Mucosa of descending colon (tissue), 3 donors: Measurements from ENCODE around the gene MYMK. TPM values are rescaled to one million over a fixed set of nuclear protein-coding genes. Genes with fewer than 3 reads are reported as not detected.

Experiments
- ATAC-seq: fragments of 200-7000 bp; cut with Tn5 transposase; one replicate; pipeline ENCODE4 v1.9.1; 2020; ENCODE audit warnings: mild to moderate bottlenecking, moderate library complexity
- DNase-seq, 3 donors: peaks; one replicate each; pipeline ENCODE4 v3.0.0-alpha.2; 2020
- H3K36me3 ChIP-seq: fragments of 200-600 bp; one replicate; pipeline ENCODE4 v1.8.0; 2021; ENCODE audit warnings: low read depth, mild to moderate bottlenecking
- H3K4me1 ChIP-seq: fragments of 200-600 bp; one replicate; pipeline ENCODE4 v1.8.0; 2021; ENCODE audit warnings: low read depth, mild to moderate bottlenecking
- H3K4me3 ChIP-seq: fragments of 200-600 bp; one replicate; pipeline ENCODE4 v1.8.0; 2021; ENCODE audit warnings: mild to moderate bottlenecking
- H3K9me3 ChIP-seq: fragments of 200-600 bp; one replicate; pipeline ENCODE4 v1.8.0; 2021; ENCODE audit warnings: mild to moderate bottlenecking
- CTCF ChIP-seq: fragments of 200-600 bp; IDR thresholded peaks from one replicate; pipeline ENCODE4 v1.8.0; 2022; ENCODE audit warnings: antibody characterized with exemption, mild to moderate bottlenecking
- intact Hi-C, 2 donors: fragments of 100-400 bp; cut with DNase I in 1 of 2; cut with micrococcal nuclease in 1 of 2; formaldehyde crosslinking; loops; one replicate each; pipeline versions ENCODE4 v1.11.0 to v1.11.1; 2022; cut with DNase I, micrococcal nuclease
- total RNA-seq, 3 donors: library from RNA; stranded (reverse); fragmentation: NEBNext Ultra II Directional in 2 of 3; extraction: Animal tissue kit (Norgen Biotek cat#: 25700) in 2 of 3; gene quantifications; one replicate each; pipeline versions ENCODE4 v1.2.1 to v1.2.4, GENCODE V29; 2021 to 2023
- donor health status: DM: no; HTN: no; CAD: no; lungs with moderate emphysema.
- donor health status: DM: no; HTN: no; CAD: no.
- donor health status: DM: no; HTN: yes; CAD: no.

The MYMK gene
- total RNA-seq, 3 donors from 2014 or later, result not detected

DNA sequence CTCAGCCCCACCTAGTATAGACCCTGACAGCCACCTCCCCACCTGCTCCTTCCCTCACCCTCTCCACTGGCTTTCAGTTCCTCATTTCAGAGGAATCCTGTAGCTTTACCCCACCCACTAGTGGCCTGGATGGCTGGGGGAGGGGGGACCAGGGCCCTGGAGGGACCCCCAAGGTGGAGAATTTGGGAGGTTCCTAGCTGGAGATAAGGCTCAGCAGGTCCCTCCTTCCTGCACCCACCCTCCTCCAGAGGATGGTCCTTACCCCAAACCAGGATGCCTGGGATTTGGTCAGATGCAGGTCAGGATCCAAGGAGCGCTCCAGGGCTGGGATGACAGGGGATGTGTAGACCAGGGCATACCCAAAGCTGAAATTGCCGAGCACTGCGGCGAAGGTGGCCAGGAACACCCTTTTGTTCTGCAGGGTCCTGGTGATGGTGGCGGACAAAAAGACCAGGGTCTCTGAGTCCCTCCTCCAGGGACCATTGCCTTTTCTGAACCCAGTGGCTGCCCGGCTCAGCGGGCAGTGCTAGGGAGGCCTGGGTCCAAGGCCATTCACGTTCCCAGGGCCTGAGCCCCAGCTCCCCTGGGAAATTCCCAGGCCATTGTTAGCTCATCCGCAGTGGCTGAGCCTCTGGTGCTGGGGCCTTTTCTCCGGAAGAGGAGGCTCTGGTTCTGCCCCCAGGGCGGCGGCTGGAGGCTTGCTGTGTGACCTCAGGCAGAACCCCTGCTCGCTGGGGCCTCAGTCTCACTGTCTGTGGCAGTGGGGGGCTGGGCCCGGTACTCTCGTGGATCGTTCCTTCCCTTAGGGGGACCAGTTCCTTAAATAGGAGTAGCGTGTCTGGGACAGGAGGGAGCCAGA, 46.5 kb downstream of the MYMK start:
- no peaks in the 10 kb centered on the region for H3K36me3 ChIP-seq
- ATAC-seq (peak; percentile 39), DNase-seq (peak in 2 of 3 donors; percentile 41 to 71)
- no peak for TF ChIP-seq CTCF
- H3K4me1 ChIP-seq, result peaks cover 15% of the 10 kb centered on the region
- H3K9me3 ChIP-seq, result no peaks in the 10 kb centered on the region
- no peak overlapping the region for H3K4me3 ChIP-seq
- intact Hi-C loops, result no loop called here

- H3K9me3 ChIP-seq, result no peaks in the 10 kb centered on the region
- DNase-seq, result peak in 1 of 3 donors; percentile 21
- H3K4me3 ChIP-seq, result no peak overlapping the region
- no peak for ATAC-seq
- H3K36me3 ChIP-seq, result no peaks in the 10 kb centered on the region
- intact Hi-C loops, result no loop called here
- H3K4me1 ChIP-seq, result peaks cover 15% of the 10 kb centered on the region
- no peak for TF ChIP-seq CTCF
These were observed 47.3 kb downstream of the MYMK start for GRCh38 chr9:133477461-133477860.

GRCh38 chr9:133476941-133477340, 47.8 kb downstream of the MYMK start:
- H3K4me3 ChIP-seq, result no peak overlapping the region
- no peaks in the 10 kb centered on the region for H3K36me3 ChIP-seq
- no peak for TF ChIP-seq CTCF
- intact Hi-C loops, result no loop called here
- peaks cover 15% of the 10 kb centered on the region for H3K4me1 ChIP-seq
- H3K9me3 ChIP-seq, result no peaks in the 10 kb centered on the region
- ATAC-seq, result no peak
- DNase-seq, result peak in 2 of 3 donors; percentile 25 to 53

GRCh38 chr9:133476036-133476931, 48.5 kb downstream of the MYMK start:
- H3K9me3 ChIP-seq, result no peaks in the 10 kb centered on the region
- peaks cover 21% of the 10 kb centered on the region for H3K4me1 ChIP-seq
- no peak for TF ChIP-seq CTCF
- H3K36me3 ChIP-seq, result no peaks in the 10 kb centered on the region
- intact Hi-C loops, result no loop called here
- DNase-seq (peak in 2 of 3 donors; percentile 26 to 47), ATAC-seq (no peak)
- no peak overlapping the region for H3K4me3 ChIP-seq

DNA sequence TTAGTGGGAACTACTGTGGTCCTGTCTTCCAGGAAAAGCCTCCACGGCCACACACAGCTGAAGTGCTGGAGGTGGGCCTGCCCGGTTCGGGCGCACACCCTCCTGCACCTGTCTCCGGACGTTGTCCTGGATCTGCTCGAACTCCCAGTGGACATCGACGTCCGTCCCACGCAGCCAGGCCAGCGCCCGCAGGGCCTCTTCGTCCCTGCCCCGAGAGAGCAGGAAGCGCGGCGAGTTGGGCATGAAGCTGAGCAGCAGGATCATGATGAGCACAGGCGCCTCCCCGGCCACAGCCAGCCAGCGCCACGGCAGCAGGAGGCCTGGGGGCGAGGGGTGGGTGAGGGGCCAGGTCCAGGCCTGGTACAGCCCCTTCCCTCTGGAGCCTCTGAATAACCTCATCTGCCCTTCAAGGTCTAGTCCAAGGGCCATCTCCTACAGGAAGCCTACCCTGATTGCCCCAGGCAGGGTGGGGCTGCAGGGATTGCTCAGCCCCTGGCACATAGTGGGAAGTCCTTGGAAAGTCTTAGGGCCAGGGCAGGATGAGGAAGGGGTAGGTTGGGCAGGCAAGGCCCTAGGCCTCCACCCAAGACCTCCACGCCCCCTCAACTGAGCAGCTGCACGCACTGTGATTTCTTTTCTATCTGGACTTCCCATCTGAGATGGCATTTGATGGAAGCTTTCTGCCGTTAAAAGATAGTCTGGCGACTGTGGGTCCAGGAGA, 49.3 kb downstream of the MYMK start:
- no peak for ATAC-seq
- intact Hi-C loops, result no loop called here

More for the DNA sequence above, 49.3 kb downstream of the MYMK start:
- no peaks in the 10 kb centered on the region for H3K9me3 ChIP-seq
- peak in 1 of 3 donors; percentile 25 for DNase-seq
- H3K4me1 ChIP-seq, result peaks cover 29% of the 10 kb centered on the region
- H3K36me3 ChIP-seq, result no peaks in the 10 kb centered on the region
- no peak overlapping the region for H3K4me3 ChIP-seq
- no peak for TF ChIP-seq CTCF
